Measurements from ENCODE around the gene SF3A1.

The SF3A1 gene

GRCh38 chr22:30305519-30305905, 51.2 kb downstream of the SF3A1 start:
- WGBS (ENCODE audit: insufficient coverage, insufficient read length): no CpG with 5 or more reads among the region's 4 CpGs
- H3K9me3 ChIP-seq (ENCODE audit: control insufficient read depth, insufficient read depth, low read length): no peaks in the 10 kb centered on the region

GRCh38 chr22:30304495-30305244, 52.0 kb downstream of the SF3A1 start:
- DNase-seq (ENCODE audit: low read depth, low spot score): no peak
- H3K4me1 ChIP-seq (ENCODE audit: control insufficient read depth, insufficient read depth, low read length): no peaks in the 10 kb centered on the region
- no peak overlapping the region for H3K4me3 ChIP-seq (ENCODE audit: low read length)
- H3K36me3 ChIP-seq (ENCODE audit: control insufficient read depth, insufficient read depth, low read length): no peaks in the 10 kb centered on the region
- H3K27ac ChIP-seq (ENCODE audit: low read length): no peak overlapping the region
- no peaks in the 10 kb centered on the region for H3K9me3 ChIP-seq (ENCODE audit: control insufficient read depth, insufficient read depth, low read length)
- 100% methylated on average over 1 of the region's 7 CpGs for WGBS (ENCODE audit: insufficient coverage, insufficient read length)
- H3K27me3 ChIP-seq (ENCODE audit: control insufficient read depth, insufficient read depth, low read length): no peaks in the 10 kb centered on the region

More at GRCh38 chr22:30305519-30305905, 51.2 kb downstream of the SF3A1 start:
- Histone ChIP-seq H3K4me3 (ENCODE audit: low read length) (no peak overlapping the region), H3K4me1 (ENCODE audit: control insufficient read depth, insufficient read depth, low read length) (no peaks in the 10 kb centered on the region), H3K27me3 (ENCODE audit: control insufficient read depth, insufficient read depth, low read length) (no peaks in the 10 kb centered on the region), H3K36me3 (ENCODE audit: control insufficient read depth, insufficient read depth, low read length) (no peaks in the 10 kb centered on the region), H3K27ac (ENCODE audit: low read length) (no peak overlapping the region)
- DNase-seq (ENCODE audit: low read depth, low spot score): no peak

- no peak overlapping the region for H3K27ac ChIP-seq (ENCODE audit: low read length)
Measured at GRCh38 chr22:30302810-30303138, 53.9 kb downstream of the SF3A1 start.

GRCh38 chr22:30301995-30302809, 54.5 kb downstream of the SF3A1 start:
- no peaks in the 10 kb centered on the region for H3K36me3 ChIP-seq (ENCODE audit: control insufficient read depth, insufficient read depth, low read length)
- H3K4me3 ChIP-seq (ENCODE audit: low read length): no peak overlapping the region
- H3K4me1 ChIP-seq (ENCODE audit: control insufficient read depth, insufficient read depth, low read length): no peaks in the 10 kb centered on the region
- no peaks in the 10 kb centered on the region for H3K9me3 ChIP-seq (ENCODE audit: control insufficient read depth, insufficient read depth, low read length)
- no peaks in the 10 kb centered on the region for H3K27me3 ChIP-seq (ENCODE audit: control insufficient read depth, insufficient read depth, low read length)
- no peak overlapping the region for H3K27ac ChIP-seq (ENCODE audit: low read length)
- no CpG with 5 or more reads among the region's 9 CpGs for WGBS (ENCODE audit: insufficient coverage, insufficient read length)
- DNase-seq (ENCODE audit: low read depth, low spot score): no peak

More at GRCh38 chr22:30302810-30303138, 53.9 kb downstream of the SF3A1 start:
- DNase-seq (ENCODE audit: low read depth, low spot score): no peak
- Histone ChIP-seq H3K36me3 (ENCODE audit: control insufficient read depth, insufficient read depth, low read length) (no peaks in the 10 kb centered on the region), H3K4me3 (ENCODE audit: low read length) (no peak overlapping the region), H3K4me1 (ENCODE audit: control insufficient read depth, insufficient read depth, low read length) (no peaks in the 10 kb centered on the region), H3K27me3 (ENCODE audit: control insufficient read depth, insufficient read depth, low read length) (no peaks in the 10 kb centered on the region), H3K9me3 (ENCODE audit: control insufficient read depth, insufficient read depth, low read length) (no peaks in the 10 kb centered on the region)
- no CpG with 5 or more reads among the region's 5 CpGs for WGBS (ENCODE audit: insufficient coverage, insufficient read length)

- no peak for DNase-seq (ENCODE audit: low read depth, low spot score)
- no peaks in the 10 kb centered on the region; the same call in 1 of the 2 replicates for H3K36me3 ChIP-seq (ENCODE audit: control insufficient read depth, insufficient read depth, low read length)
- no peak overlapping the region for H3K27ac ChIP-seq (ENCODE audit: low read length)
- H3K4me1 ChIP-seq (ENCODE audit: control insufficient read depth, insufficient read depth, low read length): no peaks in the 10 kb centered on the region
- H3K27me3 ChIP-seq (ENCODE audit: control insufficient read depth, insufficient read depth, low read length): no peaks in the 10 kb centered on the region
- H3K9me3 ChIP-seq (ENCODE audit: control insufficient read depth, insufficient read depth, low read length): no peaks in the 10 kb centered on the region
- no CpG with 5 or more reads among the region's 13 CpGs for WGBS (ENCODE audit: insufficient coverage, insufficient read length)
- no peak overlapping the region for H3K4me3 ChIP-seq (ENCODE audit: low read length)
Measured at GRCh38 chr22:30299322-30299721, 57.4 kb downstream of the SF3A1 start.

- H3K9me3 ChIP-seq (ENCODE audit: control insufficient read depth, insufficient read depth, low read length): no peaks in the 10 kb centered on the region
- H3K36me3 ChIP-seq (ENCODE audit: control insufficient read depth, insufficient read depth, low read length): no peaks in the 10 kb centered on the region; the same call in 1 of the 2 replicates
- WGBS (ENCODE audit: insufficient coverage, insufficient read length): no CpG with 5 or more reads among the region's 9 CpGs
- H3K27ac ChIP-seq (ENCODE audit: low read length): no peak overlapping the region
- H3K4me1 ChIP-seq (ENCODE audit: control insufficient read depth, insufficient read depth, low read length): no peaks in the 10 kb centered on the region
- H3K4me3 ChIP-seq (ENCODE audit: low read length): no peak overlapping the region
- no peak for DNase-seq (ENCODE audit: low read depth, low spot score)
- no peaks in the 10 kb centered on the region for H3K27me3 ChIP-seq (ENCODE audit: control insufficient read depth, insufficient read depth, low read length)
Measured at GRCh38 chr22:30297991-30298701, 58.5 kb downstream of the SF3A1 start.

GRCh38 chr22:30297276-30297990, 59.3 kb downstream of the SF3A1 start:
- no peaks in the 10 kb centered on the region; the same call in 1 of the 2 replicates for H3K36me3 ChIP-seq (ENCODE audit: control insufficient read depth, insufficient read depth, low read length)
- H3K27ac ChIP-seq (ENCODE audit: low read length): no peak overlapping the region

GRCh38 chr22:30296833-30297232, 59.9 kb downstream of the SF3A1 start:
- H3K4me1 ChIP-seq (ENCODE audit: control insufficient read depth, insufficient read depth, low read length): no peaks in the 10 kb centered on the region
- H3K4me3 ChIP-seq (ENCODE audit: low read length): no peak overlapping the region
- H3K27me3 ChIP-seq (ENCODE audit: control insufficient read depth, insufficient read depth, low read length): no peaks in the 10 kb centered on the region
- DNase-seq (ENCODE audit: low read depth, low spot score): no peak
- no CpG with 5 or more reads among the region's 3 CpGs for WGBS (ENCODE audit: insufficient coverage, insufficient read length)
- H3K36me3 ChIP-seq (ENCODE audit: control insufficient read depth, insufficient read depth, low read length): no peaks in the 10 kb centered on the region; the same call in 1 of the 2 replicates
- H3K27ac ChIP-seq (ENCODE audit: low read length): no peak overlapping the region
- H3K9me3 ChIP-seq (ENCODE audit: control insufficient read depth, insufficient read depth, low read length): no peaks in the 10 kb centered on the region

More at GRCh38 chr22:30297276-30297990, 59.3 kb downstream of the SF3A1 start:
- DNase-seq (ENCODE audit: low read depth, low spot score): no peak
- H3K4me1 ChIP-seq (ENCODE audit: control insufficient read depth, insufficient read depth, low read length): no peaks in the 10 kb centered on the region
- no peak overlapping the region for H3K4me3 ChIP-seq (ENCODE audit: low read length)
- WGBS (ENCODE audit: insufficient coverage, insufficient read length): no CpG with 5 or more reads among the region's 11 CpGs
- no peaks in the 10 kb centered on the region for H3K27me3 ChIP-seq (ENCODE audit: control insufficient read depth, insufficient read depth, low read length)
- H3K9me3 ChIP-seq (ENCODE audit: control insufficient read depth, insufficient read depth, low read length): no peaks in the 10 kb centered on the region

GRCh38 chr22:30296324-30296723, 60.4 kb downstream of the SF3A1 start:
- Histone ChIP-seq H3K9me3 (ENCODE audit: control insufficient read depth, insufficient read depth, low read length) (no peaks in the 10 kb centered on the region), H3K4me1 (ENCODE audit: control insufficient read depth, insufficient read depth, low read length) (no peaks in the 10 kb centered on the region), H3K36me3 (ENCODE audit: control insufficient read depth, insufficient read depth, low read length) (no peaks in the 10 kb centered on the region; the same call in 1 of the 2 replicates), H3K27me3 (ENCODE audit: control insufficient read depth, insufficient read depth, low read length) (no peaks in the 10 kb centered on the region), H3K4me3 (ENCODE audit: low read length) (no peak overlapping the region), H3K27ac (ENCODE audit: low read length) (no peak overlapping the region)
- WGBS (ENCODE audit: insufficient coverage, insufficient read length): no CpG with 5 or more reads among the region's 4 CpGs
- no peak for DNase-seq (ENCODE audit: low read depth, low spot score)

GRCh38 chr22:30295576-30295975, 61.1 kb downstream of the SF3A1 start:
- H3K4me1 ChIP-seq (ENCODE audit: control insufficient read depth, insufficient read depth, low read length): no peaks in the 10 kb centered on the region
- H3K4me3 ChIP-seq (ENCODE audit: low read length): no peak overlapping the region
- no peaks in the 10 kb centered on the region for H3K9me3 ChIP-seq (ENCODE audit: control insufficient read depth, insufficient read depth, low read length)
- WGBS (ENCODE audit: insufficient coverage, insufficient read length): no CpG with 5 or more reads among the region's 7 CpGs
- H3K27ac ChIP-seq (ENCODE audit: low read length): no peak overlapping the region
- H3K36me3 ChIP-seq (ENCODE audit: control insufficient read depth, insufficient read depth, low read length): no peaks in the 10 kb centered on the region; the same call in 1 of the 2 replicates
- no peak for DNase-seq (ENCODE audit: low read depth, low spot score)
- H3K27me3 ChIP-seq (ENCODE audit: control insufficient read depth, insufficient read depth, low read length): no peaks in the 10 kb centered on the region

Data from iPS DF 6.9 (cell line).